Retinal pigment epithelial cell (primary cell): ENCODE data around the gene MYLK.

Source experiments
- DNase-seq: peaks from one replicate; pipeline ENCODE4 v3.0.0-alpha.2; 2010; ENCODE audit warnings: low read depth
- H3K4me3 ChIP-seq: 2 replicates; pipeline ENCODE4 v1.5.1; 2011; ENCODE audit warnings: mild to moderate bottlenecking, low read length, control low read depth, moderate library complexity
- CTCF ChIP-seq: conservative IDR thresholded peaks from 2 replicates; pipeline ENCODE4 v1.5.1; 2011; ENCODE audit warnings: low read depth, low read length, control low read depth, inconsistent platforms

The MYLK gene

GRCh38 chr3:123683505-123684154, 200.5 kb downstream of the MYLK start:
- no peak for TF ChIP-seq CTCF
- no peak for DNase-seq
- H3K4me3 ChIP-seq = no peak overlapping the region

DNA sequence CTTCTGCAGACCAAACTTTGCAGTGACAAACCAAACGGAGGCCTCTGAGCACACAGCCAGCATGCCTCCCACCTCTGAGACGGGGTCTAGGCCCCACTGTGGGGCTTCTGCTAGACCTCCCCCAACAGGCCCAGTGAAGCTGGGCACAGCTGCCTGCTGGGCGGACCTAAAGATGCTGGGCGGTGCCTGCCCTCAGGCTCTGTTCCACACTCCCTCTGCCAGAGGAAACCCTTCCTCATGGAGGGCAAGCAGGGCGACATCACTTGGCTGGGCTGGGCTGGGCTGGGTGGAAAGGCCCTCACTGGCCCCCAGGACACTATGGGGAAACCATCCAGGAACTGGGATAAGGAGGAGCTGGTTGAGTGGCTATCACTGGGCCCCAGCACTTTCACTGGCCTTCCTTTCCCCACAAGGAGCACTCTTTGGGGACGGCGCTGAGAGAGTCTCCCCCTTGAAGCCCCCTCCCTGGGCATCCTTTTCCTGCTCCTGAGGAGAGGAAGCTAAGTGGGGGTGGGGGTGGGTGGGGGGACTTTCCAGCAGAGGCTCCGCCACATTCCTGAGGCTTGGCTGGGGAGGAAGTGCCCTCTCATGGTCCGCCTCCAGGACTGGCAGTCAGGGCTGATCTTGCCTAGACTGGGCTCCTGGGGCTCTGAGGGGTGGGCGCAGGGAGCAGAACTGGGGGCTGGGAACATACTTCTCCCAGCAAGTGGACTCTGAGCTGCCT, 201.2 kb downstream of the MYLK start:
- H3K4me3 ChIP-seq = no peak overlapping the region
- no peak for DNase-seq
- no peak for TF ChIP-seq CTCF

GRCh38 chr3:123682302-123682701, 201.8 kb downstream of the MYLK start:
- no peak for TF ChIP-seq CTCF
- DNase-seq = no peak

GRCh38 chr3:123679712-123680386, 204.3 kb downstream of the MYLK start:
- no peak for DNase-seq
- no peak for TF ChIP-seq CTCF
- H3K4me3 ChIP-seq = no peak overlapping the region

More at GRCh38 chr3:123682302-123682701, 201.8 kb downstream of the MYLK start:
- no peak overlapping the region for H3K4me3 ChIP-seq

- H3K4me3 ChIP-seq = no peak overlapping the region
- no peak for DNase-seq
- TF ChIP-seq CTCF = no peak
Measured at GRCh38 chr3:123678108-123678511, 206.0 kb downstream of the MYLK start.

GRCh38 chr3:123672429-123673146, 211.5 kb downstream of the MYLK start:
- no peak for TF ChIP-seq CTCF
- no peak overlapping the region for H3K4me3 ChIP-seq
- no peak for DNase-seq
